Testis (tissue), 3 donors: ENCODE measurements around the gene SHROOM2. TPM values are rescaled to one million over a fixed set of nuclear protein-coding genes. Genes with fewer than 3 reads are reported as not detected.

ENCODE experiments used
- DNase-seq: peaks from one replicate; pipeline ENCODE4 v3.0.0-alpha.2; 2019
- H3K27ac ChIP-seq, 2 donors: fragments of 200-600 bp; sonication (generic); one replicate each; pipeline ENCODE4 v1.5.1; 2019
- H3K27me3 ChIP-seq: fragments of 200-600 bp; sonication (generic); one replicate; pipeline ENCODE4 v1.5.1; 2019
- H3K36me3 ChIP-seq: fragments of 200-600 bp; sonication (generic); one replicate; pipeline ENCODE4 v1.5.1; 2017; ENCODE audit warnings: low read depth; ENCODE audit errors: missing control alignments
- H3K4me1 ChIP-seq: fragments of 200-600 bp; sonication (generic); one replicate; pipeline ENCODE4 v1.5.1; 2019
- H3K4me3 ChIP-seq, 2 donors: fragments of 200-600 bp; sonication (generic); one replicate each; pipeline ENCODE4 v1.5.1; 2017 to 2019
- H3K9me3 ChIP-seq: fragments of 200-600 bp; sonication (generic); one replicate; pipeline ENCODE4 v1.5.1; 2017
- CTCF ChIP-seq, 3 experiments: fragments of 450-650 bp in 2 of 3; fragments of 200-600 bp in 1 of 3; sonication (generic) in 1 of 3; IDR thresholded peaks; one replicate each; pipeline ENCODE4 v1.5.1; 2016 to 2019; ENCODE audit warnings: antibody characterized with exemption in 3 of 3, mild to moderate bottlenecking in 2 of 3, moderate library complexity in 1 of 3
- POLR2A ChIP-seq: fragments of 450-650 bp; IDR thresholded peaks from one replicate; pipeline ENCODE4 v1.6.1; 2017; ENCODE audit warnings: antibody characterized with exemption, mild to moderate bottlenecking, moderate library complexity
- WGBS, 2 donors: methylation state at CpG; one replicate each; pipeline ENCODE4 v1.1.5; 2018; 5-methylcytosine and 5-hydroxymethylcytosine counted together
- intact Hi-C: fragments of 100-400 bp; cut with DNase I; formaldehyde crosslinking; loops from one replicate; pipeline ENCODE4 v1.15.1; 2023; ENCODE audit warnings: low total_unique reads
- polyA plus RNA-seq: library from polyadenylated mRNA; stranded (reverse); fragments of 350-450 nt; fragmentation: Illumina TruSeq; extraction: RNeasy Lipid Tissue Mini Kit (QIAGEN cat#74804); gene quantifications from one replicate; pipeline ENCODE4 v1.2.3, GENCODE V29; 2014; ENCODE audit warnings: low read depth, low replicate concordance; ENCODE audit not compliant: insufficient read depth
- total RNA-seq, 2 donors: library from RNA; depleted of rRNA; stranded (reverse); fragments of >200 nt; gene quantifications; one replicate each; pipeline ENCODE4 v1.2.3, GENCODE V29; 2016

SHROOM2 gene
- total and polyA plus RNA-seq, 3 donors from 2014 or later = 8.2 to 46.0 (median 22.1) TPM

GRCh38 chrX:9927698-9928482 is 141.7 kb downstream of the SHROOM2 start:
- no peak for TF ChIP-seq POLR2A
- no peak for TF ChIP-seq CTCF (IDR thresholded peaks at IDR 0.05)
- H3K36me3 ChIP-seq = no peaks in the 10 kb centered on the region
- DNase-seq = no peak
- no peak overlapping the region for H3K4me3 ChIP-seq
- intact Hi-C loops = no loop called here
- H3K4me1 ChIP-seq = no peaks in the 10 kb centered on the region
- no peaks in the 10 kb centered on the region for H3K27me3 ChIP-seq
- H3K27ac ChIP-seq = no peak overlapping the region
- WGBS, 2 donors = 67% methylated on average over 5 to 9 of the region's 11 CpGs
- H3K9me3 ChIP-seq = no peaks in the 10 kb centered on the region

- no peaks in the 10 kb centered on the region for H3K36me3 ChIP-seq
- WGBS, 2 donors = 42 to 46% methylated on average over 3 of the region's 3 CpGs
- TF ChIP-seq CTCF (IDR thresholded peaks at IDR 0.05) = no peak
- no peak for TF ChIP-seq POLR2A
- H3K9me3 ChIP-seq = no peaks in the 10 kb centered on the region
- H3K4me1 ChIP-seq = peaks cover 3% of the 10 kb centered on the region
- H3K27me3 ChIP-seq = no peaks in the 10 kb centered on the region
- no peak for DNase-seq
- H3K27ac ChIP-seq = no peak overlapping the region
- H3K4me3 ChIP-seq = no peak overlapping the region
- intact Hi-C loops = no loop called here
Measured at GRCh38 chrX:9935436-9935835, 149.2 kb downstream of the SHROOM2 start.

- 83 to 87% methylated on average over 1 to 7 of the region's 8 CpGs for whole genome bisulfite sequencing, 2 donors
- Histone ChIP-seq H3K9me3 (no peaks in the 10 kb centered on the region), H3K4me3 (no peak overlapping the region), H3K27ac (no peak overlapping the region), H3K36me3 (no peaks in the 10 kb centered on the region), H3K27me3 (no peaks in the 10 kb centered on the region), H3K4me1 (peaks cover 3% of the 10 kb centered on the region)
- intact Hi-C loops = no loop called here
- no peak for TF ChIP-seq POLR2A
- no peak for TF ChIP-seq CTCF (IDR thresholded peaks at IDR 0.05)
- DNase-seq = no peak
Measured at GRCh38 chrX:9937761-9938160, 151.5 kb downstream of the SHROOM2 start.

GRCh38 chrX:9938516-9938915 is 152.3 kb downstream of the SHROOM2 start:
- Histone ChIP-seq H3K36me3 (no peaks in the 10 kb centered on the region), H3K9me3 (no peaks in the 10 kb centered on the region), H3K4me1 (peaks cover 3% of the 10 kb centered on the region), H3K4me3 (no peak overlapping the region), H3K27ac (no peak overlapping the region), H3K27me3 (no peaks in the 10 kb centered on the region)
- intact Hi-C loops = no loop called here
- WGBS, 2 donors = 93 to 100% methylated on average over 3 to 7 of the region's 7 CpGs
- no peak for DNase-seq
- TF ChIP-seq CTCF (IDR thresholded peaks at IDR 0.05) = no peak
- TF ChIP-seq POLR2A = no peak

- Histone ChIP-seq H3K27me3 (no peaks in the 10 kb centered on the region), H3K4me1 (no peaks in the 10 kb centered on the region), H3K27ac (no peak overlapping the region), H3K9me3 (no peaks in the 10 kb centered on the region), H3K4me3 (no peak overlapping the region), H3K36me3 (no peaks in the 10 kb centered on the region)
- DNase-seq = no peak
- intact Hi-C loops = no loop called here
- 60 to 94% methylated on average over 3 to 14 of the region's 14 CpGs for WGBS, 2 donors
- TF ChIP-seq CTCF (IDR thresholded peaks at IDR 0.05) (no peak), POLR2A (no peak)
Measured at GRCh38 chrX:9940421-9940820, 154.2 kb downstream of the SHROOM2 start.
